PC-9 (cell line): ENCODE data around the gene NGEF. TPM values are rescaled to one million over a fixed set of nuclear protein-coding genes. Genes with fewer than 3 reads are reported as not detected.

ENCODE experiments used
- BruUV-seq: library from RNA; stranded (reverse); fragments of 400-500 nt; replicated peaks from 2 replicates; lab custom pipeline; 2021; lab: Mats Ljungman, UMichigan
- CTCF ChIA-PET: fragments of 300-600 bp; sonication (Branson Sonifier 250); formaldehyde crosslinking; loops from one replicate; lab custom pipeline; 2022; ENCODE audit warnings: antibody characterized with exemption; lab: Charles Lee
- POLR2A ChIA-PET: fragments of 300-600 bp; sonication (Branson Sonifier 250); formaldehyde crosslinking; loops from one replicate; lab custom pipeline; 2022; ENCODE audit warnings: antibody characterized with exemption; ENCODE audit not compliant: unreplicated experiment; lab: Charles Lee
- DNase-seq, 2 experiments: peaks; one replicate each; pipeline versions ENCODE4 v3.0.0 to v3.0.0-alpha.2; 2015 to 2022; ENCODE audit warnings: mixed read lengths in 1 of 2
- H2AFZ ChIP-seq: fragments of 200-600 bp; sonication (generic); 2 replicates; pipeline ENCODE4 v1.8.1; 2017; ENCODE audit warnings: antibody characterized with exemption
- H3F3A ChIP-seq: fragments of 200-600 bp; sonication (generic); 2 replicates; pipeline ENCODE4 v1.8.1; 2017; ENCODE audit warnings: antibody characterized with exemption, mild to moderate bottlenecking, low read depth; ENCODE audit not compliant: insufficient read depth
- H3K27ac ChIP-seq: fragments of 200-600 bp; sonication (generic); 2 replicates; pipeline ENCODE4 v1.6.1; 2016; ENCODE audit warnings: mixed run types
- H3K27me3 ChIP-seq: fragments of 200-600 bp; sonication (generic); 2 replicates; pipeline ENCODE4 v1.6.1; 2016; ENCODE audit warnings: low read depth, mixed run types; ENCODE audit not compliant: insufficient read depth
- H3K36me3 ChIP-seq: fragments of 200-600 bp; sonication (generic); 2 replicates; pipeline ENCODE4 v1.6.1; 2016; ENCODE audit warnings: low read depth, mixed run types
- H3K4me1 ChIP-seq: fragments of 200-600 bp; sonication (generic); replicated peaks from 2 replicates; pipeline ENCODE4 v1.6.1; 2016; ENCODE audit warnings: mixed run types; ENCODE audit not compliant: insufficient read depth
- H3K4me2 ChIP-seq: fragments of 200-600 bp; sonication (generic); 2 replicates; pipeline ENCODE4 v1.6.1; 2017; ENCODE audit warnings: mixed run types
- H3K4me3 ChIP-seq: fragments of 200-600 bp; sonication (generic); 2 replicates; pipeline ENCODE4 v1.6.1; 2016; ENCODE audit warnings: mixed run types
- H3K79me2 ChIP-seq: fragments of 200-600 bp; sonication (generic); 2 replicates; pipeline ENCODE4 v1.6.1; 2017; ENCODE audit warnings: low read depth, mixed run types
- H3K9me2 ChIP-seq: fragments of 200-600 bp; sonication (generic); 2 replicates; pipeline ENCODE4 v1.8.1; 2017; ENCODE audit warnings: mild to moderate bottlenecking; ENCODE audit not compliant: insufficient read depth
- H3K9me3 ChIP-seq: fragments of 200-600 bp; sonication (generic); 2 replicates; pipeline ENCODE4 v1.8.1; 2016; ENCODE audit warnings: low read depth; ENCODE audit not compliant: insufficient read depth
- H4K20me1 ChIP-seq: fragments of 200-600 bp; sonication (generic); 2 replicates; pipeline ENCODE4 v1.8.1; 2017; ENCODE audit not compliant: insufficient read depth
- CTCF ChIP-seq: fragments of 200-600 bp; sonication (generic); conservative IDR thresholded peaks from 2 replicates; pipeline ENCODE4 v1.6.1; 2017; ENCODE audit warnings: mixed run types, antibody characterized with exemption, mild to moderate bottlenecking, moderate library complexity
- EZH2 ChIP-seq: fragments of 200-600 bp; sonication (generic); IDR thresholded peaks from 2 replicates; pipeline ENCODE4 v1.8.0; 2017; ENCODE audit warnings: antibody characterized with exemption, low read depth
- intact Hi-C: fragments of 100-400 bp; cut with micrococcal nuclease; formaldehyde crosslinking; loops from one replicate; pipeline ENCODE4 v1.10.0; 2022; ENCODE audit not compliant: unreplicated experiment
- total RNA-seq: library from RNA; stranded (reverse); gene quantifications from 2 replicates; pipeline ENCODE4 v1.2.3, GENCODE V29; 2021

Gene NGEF
- total RNA-seq, 1 experiment from 2014 or later, result 55.3 TPM

GRCh38 chr2:232859385-232859916 is 153.6 kb downstream of the NGEF start:
- ChIA-PET POLR2A (no interaction called here), CTCF (interaction anchor here (1.3 kb wide), 1 partner anchor 15 kb away, joined by 3 read pairs; no protein-coding TSS in a partner anchor)
- Histone ChIP-seq H4K20me1 (no peaks in the 10 kb centered on the region; the same call in 1 of the 2 replicates), H3F3A (peaks cover 34% of the 10 kb centered on the region), H3K4me1 (peaks cover 34% of the 10 kb centered on the region), H3K36me3 (peaks cover 35% of the 10 kb centered on the region; the same call in 1 of the 2 replicates), H3K9me3 (no peaks in the 10 kb centered on the region), H3K27ac (no peak overlapping the region), H2AFZ (no peak overlapping the region), H3K4me3 (no peak overlapping the region), H3K4me2 (no peak overlapping the region), H3K79me2 (no peaks in the 10 kb centered on the region), H3K9me2 (no peaks in the 10 kb centered on the region), H3K27me3 (no peaks in the 10 kb centered on the region)
- intact Hi-C loops, result loop anchor here (10.0 kb wide), 1 partner anchor 495 kb away; the partner anchor contains the start of gene DGKD
- no TSS peak for BruUV-seq
- TF ChIP-seq CTCF, result no peak
- TF ChIP-seq EZH2, result no peak
- DNase-seq, result no peak

GRCh38 chr2:232857158-232857563 is 155.9 kb downstream of the NGEF start:
- Histone ChIP-seq H3K9me3 (no peaks in the 10 kb centered on the region), H3K79me2 (no peaks in the 10 kb centered on the region), H3K4me3 (peak overlapping the region; percentile 7; the same call in 1 of the 2 replicates), H4K20me1 (no peaks in the 10 kb centered on the region), H3K4me2 (peak overlapping the region; percentile 50), H3K36me3 (peaks cover 35% of the 10 kb centered on the region; the same call in 1 of the 2 replicates), H3F3A (peaks cover 48% of the 10 kb centered on the region), H3K27ac (peak overlapping the region; percentile 97), H2AFZ (no peak overlapping the region), H3K27me3 (no peaks in the 10 kb centered on the region), H3K4me1 (peaks cover 53% of the 10 kb centered on the region), H3K9me2 (no peaks in the 10 kb centered on the region)
- ChIA-PET POLR2A (interaction anchor here (0.6 to 1.1 kb wide), 2 partner anchors 33 to 394 kb away, joined by 4 to 5 read pairs; partner anchors contain the start of gene ATG16L1), CTCF (interaction anchor here (1.4 kb wide), 1 partner anchor 197 kb away, joined by 7 read pairs; no protein-coding TSS in a partner anchor)
- intact Hi-C loops, result loop anchor here (10.0 kb wide), 1 partner anchor 498 kb away; the partner anchor contains the start of gene DGKD
- BruUV-seq, result TSS peak; percentile 71
- no peak for DNase-seq
- TF ChIP-seq CTCF (no peak), EZH2 (no peak)

GRCh38 chr2:232854082-232854481 is 159.0 kb downstream of the NGEF start:
- Histone ChIP-seq H3K79me2 (no peaks in the 10 kb centered on the region), H3F3A (peaks cover 51% of the 10 kb centered on the region), H3K27ac (peak overlapping the region; percentile 97), H3K9me3 (no peaks in the 10 kb centered on the region), H3K4me3 (no peak overlapping the region), H3K27me3 (no peaks in the 10 kb centered on the region), H3K4me1 (peaks cover 53% of the 10 kb centered on the region), H4K20me1 (no peaks in the 10 kb centered on the region), H3K4me2 (peak overlapping the region; percentile 25), H3K36me3 (peaks cover 64% of the 10 kb centered on the region; the same call in 1 of the 2 replicates), H3K9me2 (no peaks in the 10 kb centered on the region), H2AFZ (no peak overlapping the region)
- peak; percentile 89 to 92 for DNase-seq
- intact Hi-C loops, result loop anchor here (1.0 to 10.0 kb wide), 5 partner anchors 195 to 978 kb away; partner anchors contain the start of gene DGKD
- CTCF ChIA-PET, result interaction anchor here (0.5 to 2.4 kb wide), 3 partner anchors 84 to 200 kb away, joined by 4 to 7 read pairs (median 5); no protein-coding TSS in a partner anchor
- POLR2A ChIA-PET, result interaction anchor here (0.6 to 0.7 kb wide), 3 partner anchors 170 to 1415 kb away, joined by 3 to 4 read pairs (median 3); no protein-coding TSS in a partner anchor
- TF ChIP-seq CTCF (no peak), EZH2 (no peak)
- no TSS peak for BruUV-seq
